Duodenal mucosa (tissue), 2 donors: Measurements from ENCODE around the gene TMEM178B.

Source experiments
- H3K27ac ChIP-seq: one replicate; pipeline ENCODE4 v1.7.0; 2013; ENCODE audit warnings: low read depth, low read length
- H3K27me3 ChIP-seq, 2 donors: one replicate each; pipeline ENCODE4 v1.7.0; 2013; ENCODE audit warnings: low read length in 2 of 2, control low read depth in 1 of 2; ENCODE audit not compliant: insufficient read depth in 2 of 2, control insufficient read depth in 1 of 2
- H3K36me3 ChIP-seq, 2 donors: one replicate each; pipeline ENCODE4 v1.7.0; 2013; ENCODE audit warnings: low read length in 2 of 2, control low read depth in 1 of 2; ENCODE audit not compliant: insufficient read depth in 2 of 2, control insufficient read depth in 1 of 2
- H3K4me1 ChIP-seq, 2 donors: one replicate each; pipeline ENCODE4 v1.7.0; 2013; ENCODE audit warnings: low read length in 2 of 2, control low read depth in 1 of 2; ENCODE audit not compliant: insufficient read depth in 2 of 2, control insufficient read depth in 1 of 2
- H3K4me3 ChIP-seq, 2 donors: one replicate each; pipeline ENCODE4 v1.7.0; 2013; ENCODE audit warnings: low read length in 2 of 2, low read depth in 1 of 2
- H3K9ac ChIP-seq, 2 donors: one replicate each; pipeline ENCODE4 v1.7.0; 2013; ENCODE audit warnings: low read length in 2 of 2, low read depth in 1 of 2
- H3K9me3 ChIP-seq, 2 donors: one replicate each; pipeline ENCODE4 v1.7.0; 2013; ENCODE audit warnings: low read length in 2 of 2, control low read depth in 1 of 2; ENCODE audit not compliant: control insufficient read depth in 1 of 2

The TMEM178B gene

GRCh38 chr7:141461924-141462323 is 388.1 kb downstream of the TMEM178B start:
- H3K9ac ChIP-seq, result no peak overlapping the region
- H3K9me3 ChIP-seq, result no peaks in the 10 kb centered on the region
- no peak overlapping the region for H3K27ac ChIP-seq
- no peak overlapping the region for H3K4me3 ChIP-seq
- no peaks in the 10 kb centered on the region for H3K36me3 ChIP-seq
- no peaks in the 10 kb centered on the region for H3K27me3 ChIP-seq
- peaks cover 0 to 4% of the 10 kb centered on the region in 2 donors for H3K4me1 ChIP-seq

DNA sequence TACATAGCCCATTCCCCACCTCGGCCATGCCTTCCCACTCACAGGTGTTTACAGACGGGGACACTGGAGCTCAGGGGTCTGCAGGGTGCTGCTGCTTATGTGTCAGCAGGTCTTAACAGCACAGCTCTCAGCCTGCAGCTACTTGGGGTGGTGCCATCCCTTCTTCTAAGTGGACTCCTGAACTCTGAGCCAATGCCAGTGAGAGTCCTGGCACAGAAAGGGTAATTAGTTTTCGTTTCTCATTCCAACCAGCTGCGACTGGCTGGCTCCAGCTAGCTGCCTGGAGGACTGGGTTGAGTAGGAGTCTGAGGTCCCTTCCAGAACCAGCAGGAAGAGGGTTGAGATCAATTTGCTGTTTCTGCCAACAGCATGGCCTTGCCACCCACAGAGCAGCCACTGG is 389.1 kb downstream of the TMEM178B start:
- H3K4me3 ChIP-seq, result no peak overlapping the region
- no peaks in the 10 kb centered on the region for H3K9me3 ChIP-seq
- H3K27ac ChIP-seq, result no peak overlapping the region
- no peak overlapping the region for H3K9ac ChIP-seq
- no peaks in the 10 kb centered on the region for H3K36me3 ChIP-seq
- H3K27me3 ChIP-seq, result no peaks in the 10 kb centered on the region
- H3K4me1 ChIP-seq, result peaks cover 0 to 4% of the 10 kb centered on the region in 2 donors

- H3K36me3 ChIP-seq, result no peaks in the 10 kb centered on the region
Observed at GRCh38 chr7:141463986-141464385, 390.1 kb downstream of the TMEM178B start.

DNA sequence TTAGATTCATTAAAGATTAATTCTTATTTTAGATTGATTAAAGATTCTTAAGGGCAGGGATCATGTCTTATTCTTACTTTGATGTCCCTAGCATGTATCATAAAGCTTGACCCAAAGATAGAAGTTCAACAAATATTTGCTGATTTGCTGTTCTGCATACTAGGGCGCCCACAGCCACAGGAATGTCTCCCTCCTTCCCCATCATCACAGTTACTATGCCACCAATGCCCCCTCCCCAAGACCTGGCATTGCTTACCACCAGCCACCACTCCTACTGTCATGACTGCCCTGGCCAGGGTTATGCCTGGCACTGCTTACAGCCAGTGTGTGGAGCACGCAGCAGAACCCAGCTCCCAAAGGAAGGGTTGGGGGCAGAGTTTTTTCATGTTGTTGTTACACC is 390.7 kb downstream of the TMEM178B start:
- no peaks in the 10 kb centered on the region for H3K36me3 ChIP-seq
- H3K4me3 ChIP-seq, result no peak overlapping the region
- H3K4me1 ChIP-seq, result peaks cover 0 to 4% of the 10 kb centered on the region in 2 donors
- no peaks in the 10 kb centered on the region for H3K9me3 ChIP-seq
- no peaks in the 10 kb centered on the region for H3K27me3 ChIP-seq
- H3K9ac ChIP-seq, result no peak overlapping the region
- H3K27ac ChIP-seq, result no peak overlapping the region

More at GRCh38 chr7:141463986-141464385, 390.1 kb downstream of the TMEM178B start:
- no peak overlapping the region for H3K27ac ChIP-seq
- H3K9ac ChIP-seq, result no peak overlapping the region
- no peak overlapping the region for H3K4me3 ChIP-seq
- no peaks in the 10 kb centered on the region for H3K27me3 ChIP-seq
- no peaks in the 10 kb centered on the region for H3K9me3 ChIP-seq
- H3K4me1 ChIP-seq, result peaks cover 0 to 4% of the 10 kb centered on the region in 2 donors

DNA sequence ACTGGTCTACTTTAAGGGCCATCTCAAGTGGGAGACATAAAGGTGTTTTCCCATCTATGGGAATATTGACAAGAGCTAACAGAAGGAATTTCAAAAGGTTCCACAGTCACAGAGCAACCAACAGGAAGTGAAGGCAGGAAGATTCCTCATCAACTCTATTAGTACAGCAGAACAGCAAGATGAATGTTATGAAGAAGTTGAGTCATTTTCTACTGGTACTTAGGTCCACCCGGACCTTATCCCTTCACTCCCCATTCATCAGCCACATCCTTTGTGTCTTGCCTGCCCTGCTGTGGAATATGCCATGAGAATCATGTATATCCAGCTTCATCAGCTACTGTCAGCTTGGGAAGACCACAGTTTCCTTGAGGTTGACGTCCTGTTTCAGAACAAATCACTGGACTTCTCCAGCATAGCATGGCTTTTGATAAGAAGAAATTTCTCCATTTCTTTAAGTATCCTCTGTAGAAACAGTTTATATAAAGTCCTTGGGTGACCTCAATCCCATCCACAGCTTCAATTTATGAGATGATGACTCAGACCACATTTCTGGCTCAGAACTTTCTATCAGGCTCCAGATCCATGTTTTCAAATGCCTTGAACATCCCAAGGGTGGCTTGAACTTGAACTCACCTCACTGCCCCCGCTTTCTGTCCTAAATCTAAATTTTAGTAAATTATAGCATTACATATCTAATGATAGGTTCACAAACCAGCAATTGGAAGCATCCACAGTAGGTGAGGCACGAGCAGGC is 392.5 kb downstream of the TMEM178B start:
- Histone ChIP-seq H3K36me3 (no peaks in the 10 kb centered on the region), H3K4me3 (no peak overlapping the region), H3K9ac (no peak overlapping the region), H3K9me3 (no peaks in the 10 kb centered on the region), H3K27ac (no peak overlapping the region), H3K4me1 (peaks cover 0 to 4% of the 10 kb centered on the region in 2 donors), H3K27me3 (no peaks in the 10 kb centered on the region)

GRCh38 chr7:141468341-141468740 is 394.5 kb downstream of the TMEM178B start:
- Histone ChIP-seq H3K27ac (no peak overlapping the region), H3K9ac (no peak overlapping the region), H3K4me1 (no peaks in the 10 kb centered on the region), H3K4me3 (no peak overlapping the region), H3K36me3 (no peaks in the 10 kb centered on the region), H3K9me3 (no peaks in the 10 kb centered on the region), H3K27me3 (no peaks in the 10 kb centered on the region)

- H3K9ac ChIP-seq, result no peak overlapping the region
- no peaks in the 10 kb centered on the region for H3K36me3 ChIP-seq
- H3K4me1 ChIP-seq, result no peaks in the 10 kb centered on the region
- no peak overlapping the region for H3K27ac ChIP-seq
- no peaks in the 10 kb centered on the region for H3K27me3 ChIP-seq
- no peak overlapping the region for H3K4me3 ChIP-seq
- H3K9me3 ChIP-seq, result no peaks in the 10 kb centered on the region
Observed at GRCh38 chr7:141475679-141476078, 401.8 kb downstream of the TMEM178B start.

GRCh38 chr7:141477865-141478264 is 404.0 kb downstream of the TMEM178B start:
- no peak overlapping the region for H3K27ac ChIP-seq
- H3K4me3 ChIP-seq, result no peak overlapping the region
- peaks cover 0 to 4% of the 10 kb centered on the region in 2 donors for H3K27me3 ChIP-seq
- H3K9ac ChIP-seq, result no peak overlapping the region
- H3K9me3 ChIP-seq, result no peaks in the 10 kb centered on the region
- H3K36me3 ChIP-seq, result no peaks in the 10 kb centered on the region
- no peaks in the 10 kb centered on the region for H3K4me1 ChIP-seq

DNA sequence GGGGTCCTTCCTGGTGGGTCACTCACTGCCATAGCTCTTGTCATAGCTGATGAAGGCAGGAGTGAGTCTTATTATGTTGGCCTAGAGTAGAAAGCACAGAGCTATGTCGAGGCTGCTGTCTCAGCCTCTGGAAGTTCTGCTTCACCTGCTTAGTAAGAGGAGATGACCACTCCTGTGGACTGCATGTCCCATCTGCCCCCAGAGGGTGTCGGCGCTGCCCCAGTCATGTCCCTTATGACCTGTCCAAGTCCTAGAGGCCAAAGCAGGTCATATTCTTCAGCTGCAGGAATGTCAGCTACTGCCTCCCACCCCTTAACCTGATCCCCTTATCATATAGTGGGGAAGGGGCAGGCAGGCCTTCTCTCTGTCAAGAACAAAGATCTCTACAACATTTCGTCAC is 405.0 kb downstream of the TMEM178B start:
- H3K9ac ChIP-seq, result no peak overlapping the region
- H3K4me1 ChIP-seq, result no peaks in the 10 kb centered on the region
- H3K36me3 ChIP-seq, result no peaks in the 10 kb centered on the region
- H3K4me3 ChIP-seq, result no peak overlapping the region
- peaks cover 0 to 4% of the 10 kb centered on the region in 2 donors for H3K27me3 ChIP-seq
- no peaks in the 10 kb centered on the region for H3K9me3 ChIP-seq
- H3K27ac ChIP-seq, result no peak overlapping the region

GRCh38 chr7:141480953-141481352 is 407.1 kb downstream of the TMEM178B start:
- Histone ChIP-seq H3K9me3 (no peaks in the 10 kb centered on the region), H3K4me3 (no peak overlapping the region), H3K4me1 (no peaks in the 10 kb centered on the region), H3K27me3 (peaks cover 0 to 4% of the 10 kb centered on the region in 2 donors), H3K9ac (no peak overlapping the region), H3K36me3 (no peaks in the 10 kb centered on the region), H3K27ac (no peak overlapping the region)
